Nephron (organoid): ENCODE results near the gene PTPRN2.

Experiments used
- H3K27ac Mint-ChIP-seq, 3 experiments: 2 replicates each; pipeline ENCODE4 v1.8.0; 2020; ENCODE audit warnings: mixed read lengths in 3 of 3, mild to moderate bottlenecking in 2 of 3, moderate library complexity in 1 of 3
- H3K27me3 Mint-ChIP-seq: 2 replicates; pipeline ENCODE4 v1.8.0; 2021; ENCODE audit warnings: low read depth, mild to moderate bottlenecking, moderate library complexity, mixed read lengths
- H3K36me3 Mint-ChIP-seq: 2 replicates; pipeline ENCODE4 v1.8.0; 2020; ENCODE audit warnings: low read depth, mixed read lengths
- H3K4me1 Mint-ChIP-seq: 2 replicates; pipeline ENCODE4 v1.8.0; 2020; ENCODE audit warnings: mixed read lengths
- H3K4me3 Mint-ChIP-seq, 3 experiments: 2 replicates each; pipeline ENCODE4 v1.8.0; 2020; ENCODE audit warnings: mild to moderate bottlenecking in 3 of 3, mixed read lengths in 3 of 3, moderate library complexity in 2 of 3
- H3K9me3 Mint-ChIP-seq: 2 replicates; pipeline ENCODE4 v1.8.0; 2020; ENCODE audit warnings: mixed read lengths
- CTCF ChIP-seq, 3 experiments: fragments of 200-600 bp; sonication (generic); IDR thresholded peaks; one replicate each; pipeline ENCODE4 v1.5.0; 2021; ENCODE audit warnings: antibody characterized with exemption in 3 of 3; ENCODE audit not compliant: unreplicated experiment in 3 of 3

The PTPRN2 gene

DNA sequence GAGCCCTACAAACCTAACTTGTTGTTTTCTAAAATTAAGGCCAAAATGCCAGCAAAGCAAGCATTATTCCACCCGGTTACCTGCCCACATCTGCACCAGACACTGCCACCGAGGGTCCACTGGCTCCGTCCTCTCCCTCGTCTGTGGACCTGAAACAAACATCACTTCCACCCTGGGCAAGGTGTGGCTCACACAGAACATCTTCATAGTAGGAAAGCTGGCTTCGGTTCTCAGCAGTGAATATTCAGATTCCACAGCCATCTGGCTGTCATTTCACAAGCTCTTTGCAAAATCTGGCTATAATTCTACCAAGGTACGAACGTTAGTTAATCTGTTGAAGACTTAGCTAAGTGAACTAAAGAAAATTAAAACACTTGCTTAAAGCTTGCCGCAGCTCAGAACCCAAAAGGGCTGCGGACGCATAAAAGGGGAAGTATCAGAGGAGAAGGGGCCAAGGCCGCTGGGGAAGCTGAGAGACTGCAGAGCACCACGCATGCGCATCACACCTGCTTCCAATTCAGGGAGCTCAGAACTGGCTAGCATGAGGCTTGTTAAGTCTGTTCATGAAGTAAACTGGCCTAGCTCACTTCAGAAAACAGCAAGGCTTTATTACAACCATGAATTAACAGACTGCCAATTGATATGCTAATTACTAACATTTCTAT lies 46.1 kb downstream of the PTPRN2 start:
- no peak for TF ChIP-seq CTCF (IDR thresholded peaks at IDR 0.05; ENCODE audit: unreplicated experiment in 3 of 3)
- H3K4me1 Mint-ChIP-seq = no peaks in the 10 kb centered on the region
- no peaks in the 10 kb centered on the region for H3K9me3 Mint-ChIP-seq
- H3K36me3 Mint-ChIP-seq = no peaks in the 10 kb centered on the region
- peaks cover 4% of the 10 kb centered on the region for H3K27me3 Mint-ChIP-seq
- H3K27ac Mint-ChIP-seq = no peak overlapping the region
- no peak overlapping the region for H3K4me3 Mint-ChIP-seq

GRCh38 chr7:158539711-158540146 lies 47.9 kb downstream of the PTPRN2 start:
- Mint-ChIP-seq H3K4me1 (no peaks in the 10 kb centered on the region), H3K36me3 (no peaks in the 10 kb centered on the region), H3K4me3 (no peak overlapping the region), H3K27ac (no peak overlapping the region), H3K27me3 (no peaks in the 10 kb centered on the region), H3K9me3 (no peaks in the 10 kb centered on the region)
- no peak for TF ChIP-seq CTCF (IDR thresholded peaks at IDR 0.05; ENCODE audit: unreplicated experiment in 3 of 3)

GRCh38 chr7:158538156-158538946 lies 49.3 kb downstream of the PTPRN2 start:
- H3K36me3 Mint-ChIP-seq = no peaks in the 10 kb centered on the region
- TF ChIP-seq CTCF (IDR thresholded peaks at IDR 0.05; ENCODE audit: unreplicated experiment in 3 of 3) = no peak

GRCh38 chr7:158537516-158537882 lies 50.1 kb downstream of the PTPRN2 start:
- Mint-ChIP-seq H3K36me3 (no peaks in the 10 kb centered on the region), H3K27me3 (peaks cover 10% of the 10 kb centered on the region)
- no peak for TF ChIP-seq CTCF (IDR thresholded peaks at IDR 0.05; ENCODE audit: unreplicated experiment in 3 of 3)

More at GRCh38 chr7:158538156-158538946, 49.3 kb downstream of the PTPRN2 start:
- H3K9me3 Mint-ChIP-seq = no peaks in the 10 kb centered on the region
- H3K27me3 Mint-ChIP-seq = peaks cover 4% of the 10 kb centered on the region
- no peaks in the 10 kb centered on the region for H3K4me1 Mint-ChIP-seq
- H3K27ac Mint-ChIP-seq = no peak overlapping the region
- no peak overlapping the region for H3K4me3 Mint-ChIP-seq

GRCh38 chr7:158536871-158537515 lies 50.6 kb downstream of the PTPRN2 start:
- Mint-ChIP-seq H3K36me3 (no peaks in the 10 kb centered on the region), H3K4me1 (no peaks in the 10 kb centered on the region), H3K4me3 (no peak overlapping the region), H3K9me3 (no peaks in the 10 kb centered on the region), H3K27me3 (peaks cover 11% of the 10 kb centered on the region), H3K27ac (no peak overlapping the region)
- TF ChIP-seq CTCF (IDR thresholded peaks at IDR 0.05; ENCODE audit: unreplicated experiment in 3 of 3) = no peak

More at GRCh38 chr7:158537516-158537882, 50.1 kb downstream of the PTPRN2 start:
- H3K27ac Mint-ChIP-seq = no peak overlapping the region
- H3K4me3 Mint-ChIP-seq = no peak overlapping the region
- H3K9me3 Mint-ChIP-seq = no peaks in the 10 kb centered on the region
- H3K4me1 Mint-ChIP-seq = no peaks in the 10 kb centered on the region
